Neural progenitor cell (in vitro differentiated cells): ENCODE data around the gene CTU2.

Experiments used
- EZH2 ChIP-seq: fragments of 200-600 bp; sonication (generic); IDR thresholded peaks from 2 replicates; pipeline ENCODE4 v1.6.1; 2017; ENCODE audit warnings: antibody characterized with exemption, mild to moderate bottlenecking, moderate library complexity
- EZH2phosphoT487 ChIP-seq: fragments of 200-600 bp; sonication (generic); IDR thresholded peaks from 2 replicates; pipeline ENCODE4 v1.6.1; 2017; ENCODE audit warnings: antibody characterized with exemption
- TF ChIP-seq, protein P1 (sequence below): fragments of 200-600 bp; sonication (generic); IDR thresholded peaks from 2 replicates; pipeline ENCODE4 v1.5.1; 2017; ENCODE audit warnings: antibody characterized with exemption, mild to moderate bottlenecking

- TF ChIP-seq, protein P1, sequence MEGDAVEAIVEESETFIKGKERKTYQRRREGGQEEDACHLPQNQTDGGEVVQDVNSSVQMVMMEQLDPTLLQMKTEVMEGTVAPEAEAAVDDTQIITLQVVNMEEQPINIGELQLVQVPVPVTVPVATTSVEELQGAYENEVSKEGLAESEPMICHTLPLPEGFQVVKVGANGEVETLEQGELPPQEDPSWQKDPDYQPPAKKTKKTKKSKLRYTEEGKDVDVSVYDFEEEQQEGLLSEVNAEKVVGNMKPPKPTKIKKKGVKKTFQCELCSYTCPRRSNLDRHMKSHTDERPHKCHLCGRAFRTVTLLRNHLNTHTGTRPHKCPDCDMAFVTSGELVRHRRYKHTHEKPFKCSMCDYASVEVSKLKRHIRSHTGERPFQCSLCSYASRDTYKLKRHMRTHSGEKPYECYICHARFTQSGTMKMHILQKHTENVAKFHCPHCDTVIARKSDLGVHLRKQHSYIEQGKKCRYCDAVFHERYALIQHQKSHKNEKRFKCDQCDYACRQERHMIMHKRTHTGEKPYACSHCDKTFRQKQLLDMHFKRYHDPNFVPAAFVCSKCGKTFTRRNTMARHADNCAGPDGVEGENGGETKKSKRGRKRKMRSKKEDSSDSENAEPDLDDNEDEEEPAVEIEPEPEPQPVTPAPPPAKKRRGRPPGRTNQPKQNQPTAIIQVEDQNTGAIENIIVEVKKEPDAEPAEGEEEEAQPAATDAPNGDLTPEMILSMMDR, result no peak
- no peak for TF ChIP-seq EZH2
- no peak for TF ChIP-seq EZH2phosphoT487
Measured at GRCh38 chr16:88684569-88685155, 21.6 kb upstream of the CTU2 start.
